HepG2 (cell line): ENCODE data around the gene DMBT1. TPM values are rescaled to one million over a fixed set of nuclear protein-coding genes. Genes with fewer than 3 reads are reported as not detected.
A peak's percentile ranks its signal among the peaks of the same experiment; 100 is the strongest.

Experiments
- AGO2 ChIP-seq: fragments of 200-400 bp; formaldehyde crosslinking; optimal IDR thresholded peaks from 2 replicates; pipeline ENCODE3; 2017; ENCODE audit warnings: mild to moderate bottlenecking, low read depth, low read length, moderate library complexity
- DNMT1 ChIP-seq: sonication (generic); formaldehyde crosslinking; IDR thresholded peaks from 2 replicates; pipeline ENCODE4 v1.5.1; 2020; ENCODE audit warnings: mild to moderate bottlenecking, missing genetic modification reagents
- LCORL ChIP-seq, 2 experiments: fragments of 450-650 bp in 1 of 2; sonication (generic) in 1 of 2; formaldehyde crosslinking in 1 of 2; IDR thresholded peaks; 2 replicates each; pipeline versions ENCODE4 v1.5.0 to v1.6.1; 2017 to 2020; ENCODE audit warnings: antibody characterized with exemption in 1 of 2, missing genetic modification reagents in 1 of 2
- MAFF ChIP-seq: IDR thresholded peaks from 2 replicates; pipeline ENCODE4 v1.6.1; 2011; ENCODE audit warnings: low read depth, low read length, improper control_type of control experiment
- NFIB ChIP-seq: sonication (generic); formaldehyde crosslinking; IDR thresholded peaks from 2 replicates; pipeline ENCODE4 v1.9.0; 2021; ENCODE audit warnings: missing genetic modification reagents, mild to moderate bottlenecking, borderline replicate concordance
- REPIN1 ChIP-seq: sonication (generic); formaldehyde crosslinking; IDR thresholded peaks from 2 replicates; pipeline ENCODE4 v1.8.0; 2022; ENCODE audit warnings: missing genetic modification reagents, low read depth, mild to moderate bottlenecking, borderline replicate concordance
- SMC3 ChIP-seq: IDR thresholded peaks from 2 replicates; pipeline ENCODE4 v1.6.1; 2011; ENCODE audit warnings: low read length, improper control_type of control experiment
- STAG1 ChIP-seq: sonication (generic); formaldehyde crosslinking; IDR thresholded peaks from 2 replicates; pipeline ENCODE4 v1.4.0; 2020; ENCODE audit warnings: missing genetic modification reagents
- TMF1 ChIP-seq: sonication (generic); formaldehyde crosslinking; IDR thresholded peaks from 2 replicates; pipeline ENCODE4 v1.8.1; 2022; ENCODE audit warnings: low read depth, missing genetic modification reagents
- XRCC5 ChIP-seq: fragments of 200-400 bp; formaldehyde crosslinking; optimal IDR thresholded peaks from 2 replicates; pipeline ENCODE3; 2017; ENCODE audit warnings: mild to moderate bottlenecking, low read length
- ZBTB38 ChIP-seq: sonication (generic); formaldehyde crosslinking; IDR thresholded peaks from 2 replicates; pipeline ENCODE4 v1.5.1; 2020; ENCODE audit warnings: mild to moderate bottlenecking, missing genetic modification reagents
- ZNF180 ChIP-seq: sonication (generic); formaldehyde crosslinking; IDR thresholded peaks from 2 replicates; pipeline ENCODE4 v1.4.0; 2020; ENCODE audit warnings: low read depth, missing genetic modification reagents, borderline replicate concordance
- ZNF33A ChIP-seq: sonication (generic); formaldehyde crosslinking; IDR thresholded peaks from 2 replicates; pipeline ENCODE4 v1.5.1; 2020; ENCODE audit warnings: missing genetic modification reagents, mild to moderate bottlenecking, moderate library complexity, borderline replicate concordance
- ZNF713 ChIP-seq: sonication (generic); formaldehyde crosslinking; IDR thresholded peaks from 2 replicates; pipeline ENCODE4 v1.4.0; 2020; ENCODE audit warnings: mild to moderate bottlenecking, missing genetic modification reagents
- polyA plus RNA-seq, 8 experiments: library from polyadenylated mRNA; depleted of rRNA in 3 of 8; stranded (reverse) in 7 of 8; unstranded in 1 of 8; fragments of >200 nt; fragmentation: Illumina TruSeq in 4 of 8; extraction: Trizol in 4 of 8; gene quantifications; 2 replicates each; pipeline versions ENCODE4 v1.2.1 to v1.2.3, GENCODE V29; 2011 to 2016; ENCODE audit warnings: low read depth in 4 of 8, missing spikeins in 1 of 8, mixed read lengths in 1 of 8; ENCODE audit not compliant: insufficient read depth in 1 of 8
- total RNA-seq, 5 experiments: library from RNA; depleted of rRNA; stranded (reverse); fragments of >200 nt; fragmentation: Illumina TruSeq; extraction: Trizol; gene quantifications; 2 replicates each; pipeline ENCODE4 v1.2.3, GENCODE V29; 2016; ENCODE audit warnings: low read depth in 1 of 5
- TF ChIP-seq, protein P1 (sequence below): sonication (generic); formaldehyde crosslinking; IDR thresholded peaks from 2 replicates; pipeline ENCODE4 v1.5.0; 2020; ENCODE audit warnings: mild to moderate bottlenecking, missing genetic modification reagents
- TF ChIP-seq, protein P2 (sequence below): IDR thresholded peaks from 2 replicates; pipeline ENCODE4 v1.6.1; 2016; ENCODE audit warnings: low read depth, borderline replicate concordance
- TF ChIP-seq, protein P3 (sequence below): sonication (generic); formaldehyde crosslinking; IDR thresholded peaks from 2 replicates; pipeline ENCODE4 v1.4.0; 2020; ENCODE audit warnings: missing genetic modification reagents
- TF ChIP-seq, protein P4 (sequence below): sonication (generic); formaldehyde crosslinking; IDR thresholded peaks from 2 replicates; pipeline ENCODE4 v1.4.0; 2020; ENCODE audit warnings: missing genetic modification reagents, borderline replicate concordance
- TF ChIP-seq, protein P5 (sequence below): sonication (generic); formaldehyde crosslinking; IDR thresholded peaks from 2 replicates; pipeline ENCODE4 v1.4.0; 2020; ENCODE audit warnings: missing genetic modification reagents, borderline replicate concordance

Gene DMBT1
- total and polyA plus RNA-seq, 2 of the 13 experiments (the other 11 are each of a cell fraction or from before 2014, with no cell fraction given): not detected

DNA sequence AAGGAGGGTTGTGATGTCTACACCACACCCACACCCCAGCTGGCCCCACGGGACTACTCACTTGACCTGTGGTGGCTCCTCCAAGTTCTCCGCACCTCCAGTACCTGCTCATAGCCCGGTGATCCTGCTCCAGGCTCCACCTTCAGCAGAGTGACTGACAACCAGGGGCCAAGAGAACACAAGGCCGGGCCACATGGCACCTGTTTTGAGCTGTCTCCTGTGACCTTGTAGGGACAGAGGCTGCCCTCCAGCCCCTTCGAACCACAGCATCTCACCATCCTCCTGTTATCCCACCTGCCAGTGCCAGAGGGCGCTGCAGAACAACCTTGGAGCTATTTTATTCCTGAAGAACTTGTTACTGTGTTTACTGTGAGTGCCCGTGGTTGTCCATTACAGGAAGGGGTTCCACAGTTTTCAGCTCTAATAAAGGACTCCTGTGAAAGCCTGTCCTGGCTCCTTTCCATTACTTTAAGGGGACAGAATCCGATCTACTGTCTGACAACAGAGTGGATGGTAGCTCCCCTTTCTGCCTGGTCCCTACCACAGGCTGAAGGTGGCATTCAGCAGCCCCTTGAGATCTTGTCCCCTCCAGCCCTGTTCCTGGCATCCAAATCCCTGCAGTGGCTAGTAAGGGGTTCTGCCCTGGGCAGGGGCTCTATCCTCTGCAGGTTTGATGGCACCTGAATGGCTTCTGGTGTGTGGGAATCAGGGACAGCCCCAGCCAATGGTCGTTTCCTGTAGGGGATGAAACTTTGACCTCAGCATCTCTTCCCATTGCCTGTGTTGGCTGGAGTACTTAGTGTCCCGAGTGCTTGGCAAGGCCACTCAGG lies 88.3 kb downstream of the DMBT1 start (continued):
- TF ChIP-seq, protein P1, sequence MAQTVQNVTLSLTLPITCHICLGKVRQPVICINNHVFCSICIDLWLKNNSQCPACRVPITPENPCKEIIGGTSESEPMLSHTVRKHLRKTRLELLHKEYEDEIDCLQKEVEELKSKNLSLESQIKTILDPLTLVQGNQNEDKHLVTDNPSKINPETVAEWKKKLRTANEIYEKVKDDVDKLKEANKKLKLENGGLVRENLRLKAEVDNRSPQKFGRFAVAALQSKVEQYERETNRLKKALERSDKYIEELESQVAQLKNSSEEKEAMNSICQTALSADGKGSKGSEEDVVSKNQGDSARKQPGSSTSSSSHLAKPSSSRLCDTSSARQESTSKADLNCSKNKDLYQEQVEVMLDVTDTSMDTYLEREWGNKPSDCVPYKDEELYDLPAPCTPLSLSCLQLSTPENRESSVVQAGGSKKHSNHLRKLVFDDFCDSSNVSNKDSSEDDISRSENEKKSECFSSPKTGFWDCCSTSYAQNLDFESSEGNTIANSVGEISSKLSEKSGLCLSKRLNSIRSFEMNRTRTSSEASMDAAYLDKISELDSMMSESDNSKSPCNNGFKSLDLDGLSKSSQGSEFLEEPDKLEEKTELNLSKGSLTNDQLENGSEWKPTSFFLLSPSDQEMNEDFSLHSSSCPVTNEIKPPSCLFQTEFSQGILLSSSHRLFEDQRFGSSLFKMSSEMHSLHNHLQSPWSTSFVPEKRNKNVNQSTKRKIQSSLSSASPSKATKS: no peak
- TF ChIP-seq ZNF713 (CRISPR knock-in tag) (no peak), DNMT1 (CRISPR knock-in tag) (no peak), STAG1 (CRISPR knock-in tag) (peak; percentile 76), MAFF (no peak), XRCC5 (peak; percentile 34), ZNF180 (no peak), SMC3 (peak; percentile 85), REPIN1 (CRISPR knock-in tag) (no peak), NFIB (CRISPR knock-in tag) (no peak), TMF1 (CRISPR knock-in tag) (no peak), ZBTB38 (CRISPR knock-in tag) (no peak), LCORL (IDR thresholded peaks at IDR 0.05) (no peak), LCORL (CRISPR knock-in tag; IDR thresholded peaks at IDR 0.05) (no peak), AGO2 (no peak), ZNF33A (CRISPR knock-in tag) (no peak)
- TF ChIP-seq, protein P2, sequence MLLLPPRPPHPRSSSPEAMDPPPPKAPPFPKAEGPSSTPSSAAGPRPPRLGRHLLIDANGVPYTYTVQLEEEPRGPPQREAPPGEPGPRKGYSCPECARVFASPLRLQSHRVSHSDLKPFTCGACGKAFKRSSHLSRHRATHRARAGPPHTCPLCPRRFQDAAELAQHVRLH: no peak
- TF ChIP-seq, protein P3, sequence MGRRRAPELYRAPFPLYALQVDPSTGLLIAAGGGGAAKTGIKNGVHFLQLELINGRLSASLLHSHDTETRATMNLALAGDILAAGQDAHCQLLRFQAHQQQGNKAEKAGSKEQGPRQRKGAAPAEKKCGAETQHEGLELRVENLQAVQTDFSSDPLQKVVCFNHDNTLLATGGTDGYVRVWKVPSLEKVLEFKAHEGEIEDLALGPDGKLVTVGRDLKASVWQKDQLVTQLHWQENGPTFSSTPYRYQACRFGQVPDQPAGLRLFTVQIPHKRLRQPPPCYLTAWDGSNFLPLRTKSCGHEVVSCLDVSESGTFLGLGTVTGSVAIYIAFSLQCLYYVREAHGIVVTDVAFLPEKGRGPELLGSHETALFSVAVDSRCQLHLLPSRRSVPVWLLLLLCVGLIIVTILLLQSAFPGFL: no peak
- TF ChIP-seq, protein P4, sequence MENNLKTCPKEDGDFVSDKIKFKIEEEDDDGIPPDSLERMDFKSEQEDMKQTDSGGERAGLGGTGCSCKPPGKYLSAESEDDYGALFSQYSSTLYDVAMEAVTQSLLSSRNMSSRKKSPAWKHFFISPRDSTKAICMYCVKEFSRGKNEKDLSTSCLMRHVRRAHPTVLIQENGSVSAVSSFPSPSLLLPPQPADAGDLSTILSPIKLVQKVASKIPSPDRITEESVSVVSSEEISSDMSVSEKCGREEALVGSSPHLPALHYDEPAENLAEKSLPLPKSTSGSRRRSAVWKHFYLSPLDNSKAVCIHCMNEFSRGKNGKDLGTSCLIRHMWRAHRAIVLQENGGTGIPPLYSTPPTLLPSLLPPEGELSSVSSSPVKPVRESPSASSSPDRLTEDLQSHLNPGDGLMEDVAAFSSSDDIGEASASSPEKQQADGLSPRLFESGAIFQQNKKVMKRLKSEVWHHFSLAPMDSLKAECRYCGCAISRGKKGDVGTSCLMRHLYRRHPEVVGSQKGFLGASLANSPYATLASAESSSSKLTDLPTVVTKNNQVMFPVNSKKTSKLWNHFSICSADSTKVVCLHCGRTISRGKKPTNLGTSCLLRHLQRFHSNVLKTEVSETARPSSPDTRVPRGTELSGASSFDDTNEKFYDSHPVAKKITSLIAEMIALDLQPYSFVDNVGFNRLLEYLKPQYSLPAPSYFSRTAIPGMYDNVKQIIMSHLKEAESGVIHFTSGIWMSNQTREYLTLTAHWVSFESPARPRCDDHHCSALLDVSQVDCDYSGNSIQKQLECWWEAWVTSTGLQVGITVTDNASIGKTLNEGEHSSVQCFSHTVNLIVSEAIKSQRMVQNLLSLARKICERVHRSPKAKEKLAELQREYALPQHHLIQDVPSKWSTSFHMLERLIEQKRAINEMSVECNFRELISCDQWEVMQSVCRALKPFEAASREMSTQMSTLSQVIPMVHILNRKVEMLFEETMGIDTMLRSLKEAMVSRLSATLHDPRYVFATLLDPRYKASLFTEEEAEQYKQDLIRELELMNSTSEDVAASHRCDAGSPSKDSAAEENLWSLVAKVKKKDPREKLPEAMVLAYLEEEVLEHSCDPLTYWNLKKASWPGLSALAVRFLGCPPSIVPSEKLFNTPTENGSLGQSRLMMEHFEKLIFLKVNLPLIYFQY (CRISPR knock-in tag): no peak
- TF ChIP-seq, protein P5, sequence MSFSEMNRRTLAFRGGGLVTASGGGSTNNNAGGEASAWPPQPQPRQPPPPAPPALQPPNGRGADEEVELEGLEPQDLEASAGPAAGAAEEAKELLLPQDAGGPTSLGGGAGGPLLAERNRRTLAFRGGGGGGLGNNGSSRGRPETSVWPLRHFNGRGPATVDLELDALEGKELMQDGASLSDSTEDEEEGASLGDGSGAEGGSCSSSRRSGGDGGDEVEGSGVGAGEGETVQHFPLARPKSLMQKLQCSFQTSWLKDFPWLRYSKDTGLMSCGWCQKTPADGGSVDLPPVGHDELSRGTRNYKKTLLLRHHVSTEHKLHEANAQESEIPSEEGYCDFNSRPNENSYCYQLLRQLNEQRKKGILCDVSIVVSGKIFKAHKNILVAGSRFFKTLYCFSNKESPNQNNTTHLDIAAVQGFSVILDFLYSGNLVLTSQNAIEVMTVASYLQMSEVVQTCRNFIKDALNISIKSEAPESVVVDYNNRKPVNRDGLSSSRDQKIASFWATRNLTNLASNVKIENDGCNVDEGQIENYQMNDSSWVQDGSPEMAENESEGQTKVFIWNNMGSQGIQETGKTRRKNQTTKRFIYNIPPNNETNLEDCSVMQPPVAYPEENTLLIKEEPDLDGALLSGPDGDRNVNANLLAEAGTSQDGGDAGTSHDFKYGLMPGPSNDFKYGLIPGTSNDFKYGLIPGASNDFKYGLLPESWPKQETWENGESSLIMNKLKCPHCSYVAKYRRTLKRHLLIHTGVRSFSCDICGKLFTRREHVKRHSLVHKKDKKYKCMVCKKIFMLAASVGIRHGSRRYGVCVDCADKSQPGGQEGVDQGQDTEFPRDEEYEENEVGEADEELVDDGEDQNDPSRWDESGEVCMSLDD (CRISPR knock-in tag): no peak
